DND-41 (cell line): ENCODE results near the gene PAIP2.

Experiments
- CTCF ChIP-seq: IDR thresholded peaks from 2 replicates; pipeline ENCODE4 v1.5.1; 2012; ENCODE audit warnings: borderline replicate concordance, low read length, moderate library complexity, mild to moderate bottlenecking; ENCODE audit not compliant: poor library complexity, severe bottlenecking; ENCODE audit errors: extremely low read depth
- EZH2 ChIP-seq: IDR thresholded peaks from 3 replicates; pipeline ENCODE4 v1.6.1; 2012; ENCODE audit warnings: borderline replicate concordance, low read depth, mild to moderate bottlenecking, moderate library complexity, low read length, inconsistent platforms; ENCODE audit not compliant: severe bottlenecking

GRCh38 chr5:139396691-139397090, 55.0 kb downstream of the PAIP2 start:
- TF ChIP-seq CTCF (no peak), EZH2 (no peak)
